Effector memory CD4-positive, alpha-beta T cell (primary cell): ENCODE results near the gene ADAR.
A peak's percentile ranks its signal among the peaks of the same experiment; 100 is the strongest.

Experiments
- DNase-seq, 3 donors: peaks; one replicate each; pipeline ENCODE4 v3.0.0-alpha.2; 2020
- H3K27ac ChIP-seq: 2 replicates; pipeline ENCODE4 v1.7.0; 2013; ENCODE audit warnings: mild to moderate bottlenecking, low read length, moderate library complexity; ENCODE audit not compliant: insufficient read depth, poor library complexity, severe bottlenecking
- H3K27me3 ChIP-seq: replicated peaks from 2 replicates; pipeline ENCODE4 v1.7.0; 2013; ENCODE audit warnings: mild to moderate bottlenecking, low read length; ENCODE audit not compliant: insufficient read depth, control insufficient read depth, poor library complexity, severe bottlenecking
- H3K36me3 ChIP-seq: 2 replicates; pipeline ENCODE4 v1.7.0; 2013; ENCODE audit warnings: mild to moderate bottlenecking, low read length, moderate library complexity; ENCODE audit not compliant: control insufficient read depth, insufficient read depth
- H3K4me1 ChIP-seq: 2 replicates; pipeline ENCODE4 v1.7.0; 2013; ENCODE audit warnings: low read length, mild to moderate bottlenecking; ENCODE audit not compliant: control insufficient read depth, insufficient read depth, poor library complexity, severe bottlenecking
- H3K4me3 ChIP-seq: 2 replicates; pipeline ENCODE4 v1.7.0; 2013; ENCODE audit warnings: low read length, low read depth, mild to moderate bottlenecking; ENCODE audit not compliant: insufficient read depth, poor library complexity, severe bottlenecking
- H3K9me3 ChIP-seq: 2 replicates; pipeline ENCODE4 v1.7.0; 2013; ENCODE audit warnings: mild to moderate bottlenecking, low read length, moderate library complexity; ENCODE audit not compliant: control insufficient read depth

The ADAR gene

DNA sequence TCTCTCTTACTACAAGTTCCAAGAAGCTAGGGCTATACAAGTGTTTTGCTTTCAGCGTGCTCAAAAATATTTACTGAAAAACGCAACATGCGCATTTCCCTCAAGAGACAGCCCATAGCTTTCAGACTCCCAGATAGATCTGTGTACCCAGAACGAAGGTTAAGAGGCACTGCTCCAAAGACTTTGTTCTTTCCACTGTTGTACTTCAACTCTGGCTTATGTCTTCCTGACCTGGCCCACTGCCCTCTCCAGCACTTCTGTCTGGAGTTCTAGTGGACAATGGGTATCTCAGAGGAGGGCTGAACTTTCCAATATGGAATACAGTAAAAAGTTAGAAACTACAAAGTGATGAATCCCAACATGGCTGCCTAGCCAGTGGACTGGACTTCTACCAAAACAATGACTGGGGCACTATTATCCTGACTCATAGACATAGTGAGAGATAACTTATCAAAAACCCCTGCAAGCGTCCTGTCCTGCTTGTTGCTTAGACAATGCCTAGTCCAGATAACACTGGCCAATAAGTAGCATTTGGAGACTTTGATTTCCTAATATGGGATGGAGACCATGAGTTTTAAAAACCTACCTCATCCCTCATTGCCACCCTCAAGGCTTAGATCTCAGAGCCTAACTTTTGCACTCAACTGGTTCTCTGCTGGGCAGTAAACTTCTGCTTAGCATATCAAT, 8.8 kb upstream of the ADAR start:
- H3K4me3 ChIP-seq: no peak overlapping the region
- H3K27me3 ChIP-seq: no peaks in the 10 kb centered on the region
- no peak for DNase-seq
- no peaks in the 10 kb centered on the region for H3K4me1 ChIP-seq
- no peaks in the 10 kb centered on the region for H3K36me3 ChIP-seq
- no peak overlapping the region for H3K27ac ChIP-seq
- no peaks in the 10 kb centered on the region for H3K9me3 ChIP-seq

DNA sequence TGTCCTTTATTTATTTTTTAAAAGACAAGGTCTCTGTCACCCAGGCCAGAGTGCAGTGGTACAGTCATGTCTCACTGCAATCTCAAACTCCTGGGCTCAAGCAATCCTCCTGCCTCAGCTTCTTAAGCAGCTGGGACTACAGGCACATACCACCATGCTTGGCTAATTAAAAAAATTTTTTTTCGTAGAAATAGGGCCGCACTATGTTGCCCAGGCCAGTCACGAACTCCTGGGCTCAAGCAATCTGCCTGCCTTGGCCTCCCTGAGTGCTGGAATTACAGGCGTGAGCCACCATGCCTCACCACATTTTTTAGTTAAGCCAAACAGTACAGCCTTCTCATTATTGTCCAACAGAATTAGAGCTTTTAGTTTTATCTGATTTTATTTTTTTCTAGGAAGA, 7.4 kb upstream of the ADAR start:
- H3K27me3 ChIP-seq: no peaks in the 10 kb centered on the region
- H3K4me1 ChIP-seq: no peaks in the 10 kb centered on the region
- H3K9me3 ChIP-seq: no peaks in the 10 kb centered on the region
- no peaks in the 10 kb centered on the region for H3K36me3 ChIP-seq
- no peak overlapping the region for H3K4me3 ChIP-seq
- H3K27ac ChIP-seq: no peak overlapping the region
- DNase-seq: no peak

DNA sequence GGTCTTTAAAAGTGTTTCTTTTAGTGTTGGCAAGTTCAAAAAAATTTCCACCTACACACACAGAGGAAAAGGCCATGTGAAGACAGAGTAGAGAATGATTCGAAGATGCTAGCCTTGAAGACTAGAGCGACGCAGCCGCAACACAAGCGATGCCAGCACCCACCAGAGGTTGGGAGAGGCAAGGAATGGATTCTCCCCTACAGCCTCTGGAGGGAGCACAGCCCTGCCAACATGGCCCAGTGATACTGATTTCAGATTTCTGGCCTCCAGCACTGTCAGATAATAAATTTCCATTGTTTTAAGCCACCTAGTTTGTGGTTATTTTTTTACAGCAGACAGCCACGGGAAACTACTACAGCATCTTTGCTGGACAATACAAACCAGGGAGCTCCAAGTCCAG, 6.9 kb upstream of the ADAR start:
- no peak overlapping the region for H3K27ac ChIP-seq
- H3K4me1 ChIP-seq: peaks cover 4% of the 10 kb centered on the region
- H3K9me3 ChIP-seq: no peaks in the 10 kb centered on the region
- H3K36me3 ChIP-seq: no peaks in the 10 kb centered on the region
- no peak overlapping the region for H3K4me3 ChIP-seq
- H3K27me3 ChIP-seq: no peaks in the 10 kb centered on the region
- DNase-seq: no peak

DNA sequence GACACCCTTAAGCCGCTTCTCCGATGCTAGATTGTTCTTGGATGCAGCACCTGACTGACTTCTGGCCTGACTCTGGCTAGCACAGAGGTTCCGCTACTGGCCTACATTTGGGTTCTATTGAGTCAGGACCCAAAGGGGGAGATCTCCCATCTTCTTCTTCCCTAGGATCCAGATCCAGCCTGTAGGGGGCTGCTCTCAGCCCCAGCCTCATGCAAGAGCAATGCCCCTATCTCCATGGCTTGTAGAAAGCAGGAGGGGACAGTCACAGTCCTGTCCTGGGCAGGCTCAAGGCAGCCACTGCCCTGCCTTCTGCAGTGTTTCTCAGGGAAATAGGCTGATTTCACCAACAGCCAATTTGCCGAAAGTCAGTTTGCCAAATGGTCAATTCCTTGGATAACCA, 6.3 kb upstream of the ADAR start:
- Histone ChIP-seq H3K9me3 (no peaks in the 10 kb centered on the region), H3K4me3 (no peak overlapping the region), H3K27ac (no peak overlapping the region), H3K36me3 (no peaks in the 10 kb centered on the region), H3K4me1 (peaks cover 10% of the 10 kb centered on the region), H3K27me3 (no peaks in the 10 kb centered on the region)
- no peak for DNase-seq

DNA sequence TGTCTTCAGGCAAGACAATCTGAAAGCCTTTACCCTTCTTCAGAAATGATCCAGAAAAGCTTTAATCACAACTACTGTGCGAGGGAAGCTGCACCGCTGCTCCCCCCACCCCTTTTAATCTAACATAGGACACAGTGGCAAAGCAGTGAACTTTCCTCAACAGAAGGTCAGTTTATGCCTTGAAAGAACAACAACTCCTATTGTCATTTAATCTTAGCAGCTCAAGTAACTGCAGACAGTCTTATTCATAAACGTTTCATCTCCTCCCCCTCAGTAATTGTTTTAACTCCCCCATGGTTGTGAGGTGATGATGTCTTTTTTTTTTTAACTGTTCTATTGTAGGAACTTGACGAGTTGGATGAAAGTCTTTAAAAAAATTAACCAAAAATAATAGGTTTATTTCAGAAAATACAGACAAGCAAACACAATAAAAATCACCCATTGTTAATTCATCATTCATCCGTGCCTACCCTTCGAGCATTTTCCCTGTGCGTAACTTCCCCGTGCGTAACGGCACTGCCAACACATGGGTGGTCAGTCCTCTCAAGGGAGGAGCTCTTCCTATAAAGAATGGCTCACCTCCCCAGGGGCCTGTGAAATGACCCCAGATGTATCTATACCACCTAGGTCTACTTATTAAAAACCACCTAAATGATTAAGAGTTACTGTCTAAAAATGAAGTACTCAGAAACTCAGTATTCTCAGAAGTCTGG, 3.3 kb upstream of the ADAR start:
- H3K27ac ChIP-seq: no peak overlapping the region
- DNase-seq: no peak
- H3K4me3 ChIP-seq: no peak overlapping the region
- no peaks in the 10 kb centered on the region for H3K36me3 ChIP-seq
- no peaks in the 10 kb centered on the region for H3K9me3 ChIP-seq
- H3K4me1 ChIP-seq: peaks cover 26% of the 10 kb centered on the region
- H3K27me3 ChIP-seq: no peaks in the 10 kb centered on the region

DNA sequence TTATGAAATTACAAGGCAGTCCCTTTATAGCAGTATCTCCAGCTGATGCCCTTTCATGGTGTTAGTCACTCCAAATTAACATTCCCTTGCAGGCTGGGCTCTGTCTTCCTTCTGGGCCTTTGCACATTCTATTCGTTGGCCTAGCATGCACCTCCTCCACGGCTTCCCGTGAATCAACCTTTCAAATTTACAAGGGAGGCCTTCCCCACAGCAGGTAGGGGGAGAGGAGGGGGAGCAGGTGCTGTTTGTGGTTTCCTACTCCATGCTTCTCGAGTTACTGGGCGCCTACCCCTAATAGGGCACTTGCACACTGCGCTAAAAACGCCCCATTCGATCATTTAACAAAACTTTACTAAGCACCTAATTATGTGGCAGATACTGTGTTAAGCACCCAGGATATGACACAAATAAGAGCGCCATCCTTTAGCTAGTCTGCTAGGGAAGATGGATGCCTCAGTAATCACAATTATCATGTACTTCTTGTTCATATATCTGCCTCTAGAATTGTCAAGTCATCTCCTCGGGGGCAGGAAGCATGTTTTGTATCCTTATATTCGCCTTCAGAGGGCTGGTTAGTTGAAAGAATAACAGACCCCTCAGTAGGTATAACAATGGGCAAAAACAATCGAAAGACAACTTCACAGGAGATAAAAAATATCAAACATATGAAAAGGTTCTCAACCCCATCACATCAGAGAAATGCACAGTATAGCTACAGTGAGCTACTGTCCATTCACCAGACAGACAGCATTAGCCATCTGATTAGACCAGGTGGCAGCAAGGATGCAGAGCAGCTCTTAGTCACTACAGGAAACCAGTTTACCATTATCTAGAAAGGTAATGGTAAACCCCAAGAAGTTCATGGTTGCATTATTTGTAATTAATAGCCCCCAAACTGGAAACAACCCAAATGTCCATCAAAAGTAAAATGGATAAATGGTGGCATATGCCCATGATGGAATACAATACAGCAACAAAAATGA, 1.7 kb upstream of the ADAR start:
- H3K9me3 ChIP-seq: no peaks in the 10 kb centered on the region
- peak overlapping the region; percentile 95 for H3K27ac ChIP-seq
- no peaks in the 10 kb centered on the region for H3K27me3 ChIP-seq
- DNase-seq: peak; percentile 26 to 51 (median 39)
- H3K4me3 ChIP-seq: no peak overlapping the region
- H3K36me3 ChIP-seq: no peaks in the 10 kb centered on the region
- H3K4me1 ChIP-seq: peaks cover 40% of the 10 kb centered on the region

DNA sequence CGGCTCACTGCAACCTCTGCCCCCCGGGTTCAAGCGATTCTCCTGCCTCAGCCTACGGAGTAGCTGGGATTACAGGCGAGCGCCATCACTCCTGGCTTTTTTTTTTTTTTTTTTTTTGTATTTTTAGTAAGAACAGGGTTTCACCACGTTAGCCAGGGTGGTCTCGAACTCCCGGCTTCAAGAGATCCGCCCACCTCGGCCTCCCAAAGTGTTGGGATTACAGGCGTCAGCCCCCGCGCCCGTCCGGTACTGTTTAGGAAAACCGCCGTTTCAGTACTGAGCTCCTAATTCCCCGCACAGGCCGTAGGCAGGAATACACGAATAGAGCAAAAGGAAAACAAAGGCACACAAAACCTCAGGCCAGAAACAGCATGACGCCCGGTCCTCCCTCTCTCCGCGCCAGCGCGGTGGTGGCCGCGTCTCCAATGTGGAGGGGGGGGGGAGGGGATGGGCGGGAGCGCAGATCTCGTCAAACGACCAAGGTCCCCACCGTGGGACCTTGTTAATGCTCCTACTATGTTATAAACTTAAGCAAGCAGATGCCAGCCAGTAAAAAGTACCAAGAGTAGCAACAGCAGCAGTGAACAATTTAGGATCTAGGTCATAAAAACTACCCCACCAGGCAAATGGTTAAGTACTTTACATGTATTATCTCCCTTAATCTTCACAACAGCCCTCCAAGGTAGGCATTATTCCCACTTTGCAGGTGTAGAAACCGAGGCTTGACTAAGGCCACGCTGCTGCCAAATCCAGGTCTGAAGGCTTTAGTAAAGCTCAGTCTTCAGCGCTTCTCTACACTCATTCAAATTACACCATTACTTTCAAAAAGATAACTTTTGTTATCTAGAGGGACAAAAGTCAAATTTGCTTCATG, 648 bp upstream of the ADAR start:
- Histone ChIP-seq H3K4me1 (peaks cover 40% of the 10 kb centered on the region), H3K27me3 (no peaks in the 10 kb centered on the region), H3K36me3 (no peaks in the 10 kb centered on the region), H3K9me3 (no peaks in the 10 kb centered on the region), H3K4me3 (peak overlapping the region; percentile 75), H3K27ac (peak overlapping the region; percentile 95)
- peak; percentile 9 to 45 (median 20) for DNase-seq

DNA sequence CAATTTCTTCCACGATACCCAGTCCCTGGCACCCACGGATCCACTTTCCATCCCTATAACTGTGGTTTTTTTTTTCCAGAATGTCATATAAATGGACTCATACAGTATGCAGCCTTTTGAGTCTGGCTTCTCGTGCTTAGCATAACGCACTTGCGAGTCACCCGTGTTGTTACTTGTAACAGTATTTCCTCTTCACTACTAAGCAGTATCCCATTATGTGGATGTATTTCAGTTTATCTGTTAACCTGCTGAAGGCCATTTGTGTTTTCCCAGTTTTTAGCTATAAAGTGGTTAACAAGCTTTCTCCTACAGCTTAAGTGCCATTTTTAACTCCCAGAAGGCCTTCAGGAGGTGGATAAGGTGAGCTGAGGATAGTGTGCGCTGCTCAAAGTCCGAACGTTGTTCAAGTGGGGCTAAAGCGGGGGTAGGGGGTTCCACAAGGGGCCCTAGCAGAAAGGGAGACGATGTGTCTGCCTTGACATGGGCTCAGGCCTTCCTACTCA, 829 bp downstream of the ADAR start:
- peak overlapping the region; percentile 75 for H3K4me3 ChIP-seq
- H3K9me3 ChIP-seq: no peaks in the 10 kb centered on the region
- peak overlapping the region; percentile 95 for H3K27ac ChIP-seq
- H3K27me3 ChIP-seq: no peaks in the 10 kb centered on the region
- peaks cover 40% of the 10 kb centered on the region for H3K4me1 ChIP-seq
- peaks cover 13% of the 10 kb centered on the region for H3K36me3 ChIP-seq
- DNase-seq: no peak

DNA sequence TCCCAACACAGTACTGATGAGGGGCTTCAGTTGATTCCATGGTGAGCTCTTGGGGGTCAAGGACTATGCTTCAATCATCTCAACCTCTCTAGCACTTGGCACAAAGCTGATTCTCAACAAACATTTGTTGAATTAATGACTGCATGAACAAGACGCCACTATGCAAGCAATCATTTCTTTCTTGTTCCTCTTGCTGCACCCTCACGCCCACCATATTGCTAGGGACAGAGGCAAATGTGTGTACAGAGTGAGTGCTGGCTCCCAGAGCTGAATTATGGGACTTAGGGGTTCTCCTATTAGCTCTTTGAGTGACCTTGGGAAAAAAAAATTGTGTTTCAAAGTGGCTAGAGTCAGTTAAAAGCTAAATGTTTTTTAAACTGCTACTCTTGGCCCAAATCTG, 2.5 kb downstream of the ADAR start:
- H3K4me1 ChIP-seq: peaks cover 40% of the 10 kb centered on the region
- H3K27ac ChIP-seq: peak overlapping the region; percentile 42
- no peaks in the 10 kb centered on the region for H3K9me3 ChIP-seq
- DNase-seq: no peak
- peaks cover 29% of the 10 kb centered on the region for H3K36me3 ChIP-seq
- peak overlapping the region; percentile 11 for H3K4me3 ChIP-seq
- no peaks in the 10 kb centered on the region for H3K27me3 ChIP-seq
